Measurements from ENCODE around the gene SPINK2. TPM values are rescaled to one million over a fixed set of nuclear protein-coding genes. Genes with fewer than 3 reads are reported as not detected.

Gene SPINK2
- total and polyA plus RNA-seq, 5 donors from 2014 or later: 2.0 to 21.2 (median 7.4) TPM

GRCh38 chr4:56818797-56819196 lies 2.7 kb downstream of the SPINK2 start:
- DNase-seq (no peak), ATAC-seq (ENCODE audit: low read depth in 2 of 2) (no peak)
- H3K9me3 Mint-ChIP-seq: no peaks in the 10 kb centered on the region
- Histone ChIP-seq H3K4me1 (ENCODE audit: control insufficient read depth, insufficient read depth, low read length, poor library complexity, severe bottlenecking) (peaks cover 14% of the 10 kb centered on the region), H3K27me3 (ENCODE audit: control insufficient read depth, insufficient read depth, low read length) (peaks cover 2% of the 10 kb centered on the region), H3K4me3 (ENCODE audit: low read depth, low read length) (no peak overlapping the region), H3K9me3 (ENCODE audit: control insufficient read depth in 2 of 2, low read length in 2 of 2) (no peaks in the 10 kb centered on the region), H3K36me3 (ENCODE audit: control insufficient read depth, insufficient read depth, low read length) (no peaks in the 10 kb centered on the region), H3K27ac (ENCODE audit: insufficient read depth, low read length, poor library complexity, severe bottlenecking) (no peak overlapping the region)
- peaks cover 17% of the 10 kb centered on the region for H3K27me3 Mint-ChIP-seq
- H3K36me3 Mint-ChIP-seq: peaks cover 3% of the 10 kb centered on the region
- peak overlapping the region in 1 of 3 donors; percentile 29 for H3K27ac Mint-ChIP-seq
- H3K4me1 Mint-ChIP-seq: peaks cover 5 to 29% (median 15%) of the 10 kb centered on the region in 4 donors
- H3K4me3 Mint-ChIP-seq: no peak overlapping the region

GRCh38 chr4:56817840-56818491 lies 3.5 kb downstream of the SPINK2 start:
- Mint-ChIP-seq H3K4me1 (peaks cover 5 to 29% (median 15%) of the 10 kb centered on the region in 4 donors), H3K36me3 (peaks cover 3% of the 10 kb centered on the region), H3K4me3 (peak overlapping the region in 2 of 4 donors; percentile 13 to 66), H3K9me3 (no peaks in the 10 kb centered on the region), H3K27ac (peak overlapping the region in 1 of 3 donors; percentile 11), H3K27me3 (peaks cover 13% of the 10 kb centered on the region)
- Histone ChIP-seq H3K36me3 (ENCODE audit: control insufficient read depth, insufficient read depth, low read length) (no peaks in the 10 kb centered on the region), H3K27me3 (ENCODE audit: control insufficient read depth, insufficient read depth, low read length) (peaks cover 2% of the 10 kb centered on the region), H3K4me3 (ENCODE audit: low read depth, low read length) (no peak overlapping the region), H3K4me1 (ENCODE audit: control insufficient read depth, insufficient read depth, low read length, poor library complexity, severe bottlenecking) (peaks cover 14% of the 10 kb centered on the region), H3K27ac (ENCODE audit: insufficient read depth, low read length, poor library complexity, severe bottlenecking) (no peak overlapping the region), H3K9me3 (ENCODE audit: control insufficient read depth in 2 of 2, low read length in 2 of 2) (no peaks in the 10 kb centered on the region)
- DNase-seq (peak in 2 of 3 donors; percentile 26 to 39), ATAC-seq (ENCODE audit: low read depth in 2 of 2) (peak; percentile 68 to 74)

- no peak for ATAC-seq (ENCODE audit: low read depth in 2 of 2)
- no peaks in the 10 kb centered on the region for H3K9me3 ChIP-seq (ENCODE audit: control insufficient read depth in 2 of 2, low read length in 2 of 2)
- DNase-seq: no peak
- Mint-ChIP-seq H3K4me1 (peaks cover 0 to 3% (median 0%) of the 10 kb centered on the region in 4 donors), H3K27ac (no peak overlapping the region), H3K9me3 (no peaks in the 10 kb centered on the region), H3K27me3 (peaks cover 12% of the 10 kb centered on the region), H3K4me3 (no peak overlapping the region), H3K36me3 (no peaks in the 10 kb centered on the region)
- no peaks in the 10 kb centered on the region for H3K36me3 ChIP-seq (ENCODE audit: control insufficient read depth, insufficient read depth, low read length)
- H3K4me1 ChIP-seq (ENCODE audit: control insufficient read depth, insufficient read depth, low read length, poor library complexity, severe bottlenecking): no peaks in the 10 kb centered on the region
- H3K4me3 ChIP-seq (ENCODE audit: low read depth, low read length): no peak overlapping the region
- no peak overlapping the region for H3K27ac ChIP-seq (ENCODE audit: insufficient read depth, low read length, poor library complexity, severe bottlenecking)
- H3K27me3 ChIP-seq (ENCODE audit: control insufficient read depth, insufficient read depth, low read length): no peaks in the 10 kb centered on the region
Observed at GRCh38 chr4:56806666-56807065, 14.8 kb downstream of the SPINK2 start.

- H3K4me1 Mint-ChIP-seq: peaks cover 0 to 9% (median 6%) of the 10 kb centered on the region in 4 donors
- Histone ChIP-seq H3K27me3 (ENCODE audit: control insufficient read depth, insufficient read depth, low read length) (no peaks in the 10 kb centered on the region), H3K4me3 (ENCODE audit: low read depth, low read length) (no peak overlapping the region), H3K36me3 (ENCODE audit: control insufficient read depth, insufficient read depth, low read length) (no peaks in the 10 kb centered on the region), H3K9me3 (ENCODE audit: control insufficient read depth in 2 of 2, low read length in 2 of 2) (no peaks in the 10 kb centered on the region), H3K27ac (ENCODE audit: insufficient read depth, low read length, poor library complexity, severe bottlenecking) (no peak overlapping the region), H3K4me1 (ENCODE audit: control insufficient read depth, insufficient read depth, low read length, poor library complexity, severe bottlenecking) (no peaks in the 10 kb centered on the region)
- peaks cover 6% of the 10 kb centered on the region for H3K27me3 Mint-ChIP-seq
- no peak overlapping the region for H3K4me3 Mint-ChIP-seq
- no peaks in the 10 kb centered on the region for H3K36me3 Mint-ChIP-seq
- H3K27ac Mint-ChIP-seq: no peak overlapping the region
- DNase-seq (no peak), ATAC-seq (ENCODE audit: low read depth in 2 of 2) (no peak)
- H3K9me3 Mint-ChIP-seq: no peaks in the 10 kb centered on the region
Observed at GRCh38 chr4:56804551-56804950, 16.9 kb downstream of the SPINK2 start.

- Mint-ChIP-seq H3K27ac (peak overlapping the region in 1 of 3 donors; percentile 63), H3K27me3 (peaks cover 6% of the 10 kb centered on the region), H3K36me3 (no peaks in the 10 kb centered on the region), H3K9me3 (no peaks in the 10 kb centered on the region), H3K4me3 (no peak overlapping the region), H3K4me1 (peaks cover 0 to 13% (median 9%) of the 10 kb centered on the region in 4 donors)
- Histone ChIP-seq H3K4me1 (ENCODE audit: control insufficient read depth, insufficient read depth, low read length, poor library complexity, severe bottlenecking) (no peaks in the 10 kb centered on the region), H3K4me3 (ENCODE audit: low read depth, low read length) (no peak overlapping the region), H3K27me3 (ENCODE audit: control insufficient read depth, insufficient read depth, low read length) (no peaks in the 10 kb centered on the region), H3K36me3 (ENCODE audit: control insufficient read depth, insufficient read depth, low read length) (no peaks in the 10 kb centered on the region), H3K9me3 (ENCODE audit: control insufficient read depth in 2 of 2, low read length in 2 of 2) (no peaks in the 10 kb centered on the region), H3K27ac (ENCODE audit: insufficient read depth, low read length, poor library complexity, severe bottlenecking) (no peak overlapping the region)
- DNase-seq: no peak
- ATAC-seq (ENCODE audit: low read depth in 2 of 2): no peak
Observed at GRCh38 chr4:56803471-56803870, 18.0 kb downstream of the SPINK2 start.

GRCh38 chr4:56799824-56800756 lies 21.4 kb downstream of the SPINK2 start:
- DNase-seq (peak; percentile 60 to 86 (median 84)), ATAC-seq (ENCODE audit: low read depth in 2 of 2) (peak; percentile 95 to 98)
- Histone ChIP-seq H3K4me1 (ENCODE audit: control insufficient read depth, insufficient read depth, low read length, poor library complexity, severe bottlenecking) (no peaks in the 10 kb centered on the region), H3K36me3 (ENCODE audit: control insufficient read depth, insufficient read depth, low read length) (no peaks in the 10 kb centered on the region), H3K4me3 (ENCODE audit: low read depth, low read length) (peak overlapping the region; percentile 99), H3K27ac (ENCODE audit: insufficient read depth, low read length, poor library complexity, severe bottlenecking) (peak overlapping the region; percentile 36), H3K27me3 (ENCODE audit: control insufficient read depth, insufficient read depth, low read length) (no peaks in the 10 kb centered on the region), H3K9me3 (ENCODE audit: control insufficient read depth in 2 of 2, low read length in 2 of 2) (no peaks in the 10 kb centered on the region)
- Mint-ChIP-seq H3K36me3 (no peaks in the 10 kb centered on the region), H3K9me3 (no peaks in the 10 kb centered on the region), H3K27me3 (peaks cover 4% of the 10 kb centered on the region), H3K27ac (peak overlapping the region; percentile 17 to 98 (median 95)), H3K4me1 (peaks cover 0 to 13% (median 9%) of the 10 kb centered on the region in 4 donors), H3K4me3 (peak overlapping the region; percentile 83 to 99 (median 98))

- H3K27me3 ChIP-seq (ENCODE audit: control insufficient read depth, insufficient read depth, low read length): no peaks in the 10 kb centered on the region
- Mint-ChIP-seq H3K27me3 (peaks cover 4% of the 10 kb centered on the region), H3K9me3 (no peaks in the 10 kb centered on the region), H3K27ac (peak overlapping the region in 2 of 3 donors; percentile 95 to 98), H3K4me3 (peak overlapping the region; percentile 83 to 99 (median 98)), H3K4me1 (peaks cover 0 to 13% (median 8%) of the 10 kb centered on the region in 4 donors), H3K36me3 (no peaks in the 10 kb centered on the region)
- DNase-seq (no peak), ATAC-seq (ENCODE audit: low read depth in 2 of 2) (no peak)
- H3K36me3 ChIP-seq (ENCODE audit: control insufficient read depth, insufficient read depth, low read length): no peaks in the 10 kb centered on the region
- H3K4me3 ChIP-seq (ENCODE audit: low read depth, low read length): peak overlapping the region; percentile 99
- H3K4me1 ChIP-seq (ENCODE audit: control insufficient read depth, insufficient read depth, low read length, poor library complexity, severe bottlenecking): no peaks in the 10 kb centered on the region
- H3K9me3 ChIP-seq (ENCODE audit: control insufficient read depth in 2 of 2, low read length in 2 of 2): no peaks in the 10 kb centered on the region
- no peak overlapping the region for H3K27ac ChIP-seq (ENCODE audit: insufficient read depth, low read length, poor library complexity, severe bottlenecking)
Observed at GRCh38 chr4:56799161-56799759, 22.2 kb downstream of the SPINK2 start.
